ENCODE results near the gene TIAM2.

The TIAM2 gene

GRCh38 chr6:155235087-155235486 lies 240.0 kb downstream of the TIAM2 start:
- ChIA-PET POLR2A (interaction anchor here (0.8 kb wide), 1 partner anchor 13 kb away, joined by 3 read pairs; no protein-coding TSS in a partner anchor), CTCF (interaction anchor here (1.1 to 2.7 kb wide), 6 partner anchors 10 to 307 kb away, joined by 3 to 13 read pairs (median 8); no protein-coding TSS in a partner anchor)
- TF ChIP-seq CTCF (IDR thresholded peaks at IDR 0.05; ENCODE audit: insufficient read depth, low read length, missing control alignments) = no peak
- H3K4me3 ChIP-seq (ENCODE audit: low read depth, low read length) = no peak overlapping the region
- DNase-seq (ENCODE audit: low read depth, low spot score) = no peak

GRCh38 chr6:155237613-155238012 lies 242.5 kb downstream of the TIAM2 start:
- no peak for TF ChIP-seq CTCF (IDR thresholded peaks at IDR 0.05; ENCODE audit: insufficient read depth, low read length, missing control alignments)
- H3K4me3 ChIP-seq (ENCODE audit: low read depth, low read length) = no peak overlapping the region
- ChIA-PET CTCF (interaction anchor here (1.0 to 1.1 kb wide), 2 partner anchors 11 to 308 kb away, joined by 3 to 4 read pairs; no protein-coding TSS in a partner anchor), POLR2A (no interaction called here)
- DNase-seq (ENCODE audit: low read depth, low spot score) = no peak

- CTCF ChIA-PET = interaction anchor here (1.5 to 2.1 kb wide), 4 partner anchors 7 to 63 kb away, joined by 3 to 12 read pairs (median 6); no protein-coding TSS in a partner anchor
- DNase-seq (ENCODE audit: low read depth, low spot score) = no peak
- no peak overlapping the region for H3K4me3 ChIP-seq (ENCODE audit: low read depth, low read length)
- POLR2A ChIA-PET = no interaction called here
- TF ChIP-seq CTCF (IDR thresholded peaks at IDR 0.05; ENCODE audit: insufficient read depth, low read length, missing control alignments) = no peak
These were observed 245.9 kb downstream of the TIAM2 start for GRCh38 chr6:155240905-155241600.

- no peak for DNase-seq (ENCODE audit: low read depth, low spot score)
- TF ChIP-seq CTCF (IDR thresholded peaks at IDR 0.05; ENCODE audit: insufficient read depth, low read length, missing control alignments) = no peak
- ChIA-PET POLR2A (no interaction called here), CTCF (no interaction called here)
- no peak overlapping the region for H3K4me3 ChIP-seq (ENCODE audit: low read depth, low read length)
These were observed 246.9 kb downstream of the TIAM2 start for GRCh38 chr6:155241966-155242365.

- no peak for TF ChIP-seq CTCF (IDR thresholded peaks at IDR 0.05; ENCODE audit: insufficient read depth, low read length, missing control alignments)
- no peak for DNase-seq (ENCODE audit: low read depth, low spot score)
- ChIA-PET CTCF (interaction anchor here (1.3 to 9.2 kb wide), 4 partner anchors 9 to 67 kb away, joined by 4 to 292 read pairs (median 11); no protein-coding TSS in a partner anchor), POLR2A (no interaction called here)
- H3K4me3 ChIP-seq (ENCODE audit: low read depth, low read length) = no peak overlapping the region
These were observed 249.3 kb downstream of the TIAM2 start for GRCh38 chr6:155244434-155244833.

GRCh38 chr6:155245193-155245592 lies 250.1 kb downstream of the TIAM2 start:
- CTCF ChIA-PET = interaction anchor here (1.2 to 9.2 kb wide), 5 partner anchors 9 to 317 kb away, joined by 3 to 292 read pairs (median 12); no protein-coding TSS in a partner anchor
- POLR2A ChIA-PET = no interaction called here
- TF ChIP-seq CTCF (IDR thresholded peaks at IDR 0.05; ENCODE audit: insufficient read depth, low read length, missing control alignments) = no peak

More at GRCh38 chr6:155245193-155245592, 250.1 kb downstream of the TIAM2 start:
- no peak for DNase-seq (ENCODE audit: low read depth, low spot score)
- H3K4me3 ChIP-seq (ENCODE audit: low read depth, low read length) = no peak overlapping the region

Data from AG04449 (cell line).